ENCODE measurements around the gene CHSY3.

DNA sequence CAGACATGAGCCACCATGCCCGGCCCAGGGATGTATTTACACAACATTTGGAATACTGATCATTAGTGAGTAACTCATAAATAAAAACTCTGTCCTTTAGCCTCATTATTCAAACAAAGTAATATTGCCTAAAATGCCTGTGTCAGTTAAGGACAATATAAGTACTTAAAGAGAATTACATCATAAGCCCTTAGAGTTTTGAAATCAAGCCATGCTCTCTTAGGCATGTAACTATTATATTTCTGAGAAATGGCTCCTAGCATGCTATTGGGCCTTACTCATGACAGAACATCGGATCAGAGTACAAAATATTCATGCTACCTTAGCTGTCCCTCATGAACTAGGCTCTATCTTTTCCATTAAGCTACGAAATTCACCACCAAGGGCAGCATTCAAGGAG, 309.3 kb downstream of the CHSY3 start:
- TF ChIP-seq, protein P1, sequence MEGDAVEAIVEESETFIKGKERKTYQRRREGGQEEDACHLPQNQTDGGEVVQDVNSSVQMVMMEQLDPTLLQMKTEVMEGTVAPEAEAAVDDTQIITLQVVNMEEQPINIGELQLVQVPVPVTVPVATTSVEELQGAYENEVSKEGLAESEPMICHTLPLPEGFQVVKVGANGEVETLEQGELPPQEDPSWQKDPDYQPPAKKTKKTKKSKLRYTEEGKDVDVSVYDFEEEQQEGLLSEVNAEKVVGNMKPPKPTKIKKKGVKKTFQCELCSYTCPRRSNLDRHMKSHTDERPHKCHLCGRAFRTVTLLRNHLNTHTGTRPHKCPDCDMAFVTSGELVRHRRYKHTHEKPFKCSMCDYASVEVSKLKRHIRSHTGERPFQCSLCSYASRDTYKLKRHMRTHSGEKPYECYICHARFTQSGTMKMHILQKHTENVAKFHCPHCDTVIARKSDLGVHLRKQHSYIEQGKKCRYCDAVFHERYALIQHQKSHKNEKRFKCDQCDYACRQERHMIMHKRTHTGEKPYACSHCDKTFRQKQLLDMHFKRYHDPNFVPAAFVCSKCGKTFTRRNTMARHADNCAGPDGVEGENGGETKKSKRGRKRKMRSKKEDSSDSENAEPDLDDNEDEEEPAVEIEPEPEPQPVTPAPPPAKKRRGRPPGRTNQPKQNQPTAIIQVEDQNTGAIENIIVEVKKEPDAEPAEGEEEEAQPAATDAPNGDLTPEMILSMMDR (IDR thresholded peaks at IDR 0.05), result no peak
- no peak for TF ChIP-seq POLR2A (IDR thresholded peaks at IDR 0.05)
